Panc1 (cell line): ENCODE results near the gene WDR5B. TPM values are rescaled to one million over a fixed set of nuclear protein-coding genes. Genes with fewer than 3 reads are reported as not detected.
"Not testable (repeated sequence)": the region's sequence is repeated elsewhere in the genome, so short reads cannot be mapped to it uniquely, and the experiment has no call there.

Source experiments
- ATAC-seq: fragments of 200-7000 bp; cut with Tn5 transposase; 2 replicates; pipeline ENCODE4 v1.9.1; 2020; ENCODE audit warnings: mild to moderate bottlenecking, moderate library complexity
- BruUV-seq: library from RNA; stranded (reverse); fragments of 400-500 nt; replicated peaks from 2 replicates; lab custom pipeline; 2021; lab: Mats Ljungman, UMichigan
- CTCF ChIA-PET: fragments of 300-600 bp; sonication (Branson Sonifier 250); formaldehyde crosslinking; loops from one replicate; lab custom pipeline; 2022; ENCODE audit warnings: antibody characterized with exemption; lab: Charles Lee
- POLR2A ChIA-PET: fragments of 300-600 bp; sonication (Branson Sonifier 250); formaldehyde crosslinking; loops from one replicate; lab custom pipeline; 2022; ENCODE audit warnings: antibody characterized with exemption; lab: Charles Lee
- DNase-seq: peaks from one replicate; pipeline ENCODE4 v3.0.0-alpha.2; 2010; ENCODE audit warnings: low read depth, low spot score
- H3K27ac ChIP-seq: 2 replicates; pipeline ENCODE4 v1.5.1; 2011; ENCODE audit warnings: mild to moderate bottlenecking, low read length, inconsistent platforms
- H3K27me3 ChIP-seq: fragments of 200-500 bp; sonication (Bioruptor generic); 2 replicates; pipeline ENCODE4 v1.6.0; 2014; ENCODE audit warnings: low read length, inconsistent platforms; ENCODE audit not compliant: control insufficient read depth, insufficient read depth
- H3K36me3 ChIP-seq: fragments of 200-500 bp; sonication (Bioruptor generic); 2 replicates; pipeline ENCODE4 v1.5.1; 2014; ENCODE audit warnings: inconsistent platforms, mild to moderate bottlenecking, low read length, moderate library complexity; ENCODE audit not compliant: control insufficient read depth, insufficient read depth
- H3K4me1 ChIP-seq: 2 replicates; pipeline ENCODE4 v1.5.1; 2011; ENCODE audit warnings: inconsistent platforms, mild to moderate bottlenecking, low read length, moderate library complexity; ENCODE audit not compliant: control insufficient read depth, insufficient read depth
- H3K4me3 ChIP-seq, 2 experiments: 2 replicates each; pipeline ENCODE4 v1.5.1; 2011 to 2012; ENCODE audit warnings: low read depth in 2 of 2, low read length in 2 of 2, mild to moderate bottlenecking in 2 of 2, inconsistent platforms in 1 of 2, moderate library complexity in 1 of 2
- H3K9me3 ChIP-seq: fragments of 200-500 bp; sonication (Bioruptor generic); 2 replicates; pipeline ENCODE4 v1.5.1; 2014; ENCODE audit warnings: low read depth, mild to moderate bottlenecking, inconsistent platforms, low read length, moderate library complexity; ENCODE audit not compliant: control insufficient read depth, insufficient read depth
- POLR2AphosphoS5 ChIP-seq: IDR thresholded peaks from 2 replicates; pipeline ENCODE4 v1.6.1; 2012; ENCODE audit warnings: mild to moderate bottlenecking, low read depth, low read length, moderate library complexity
- REST ChIP-seq, 2 experiments: IDR thresholded peaks; 2 replicates each; pipeline ENCODE4 v1.6.1; 2011 to 2012; ENCODE audit warnings: low read depth in 2 of 2, control low read depth in 1 of 2, low read length in 1 of 2, mild to moderate bottlenecking in 1 of 2, moderate library complexity in 1 of 2; ENCODE audit not compliant: insufficient read depth in 1 of 2
- SIN3A ChIP-seq: IDR thresholded peaks from 2 replicates; pipeline ENCODE4 v1.6.1; 2012; ENCODE audit warnings: low read depth, mild to moderate bottlenecking, low read length, moderate library complexity, borderline replicate concordance; ENCODE audit not compliant: insufficient read depth
- TCF7L2 ChIP-seq: IDR thresholded peaks from 2 replicates; pipeline ENCODE4 v1.6.1; 2011; ENCODE audit warnings: mild to moderate bottlenecking, low read depth, low read length, inconsistent platforms
- in situ Hi-C: cut with HindIII; loops from 2 replicates; pipeline ENCODE4 v1.10.0; 2016; ENCODE audit warnings: low sequenced_read_pairs, low pct_unique_long_range_greater_than_20kb
- intact Hi-C: fragments of 100-400 bp; cut with micrococcal nuclease; formaldehyde crosslinking; loops from one replicate; pipeline ENCODE4 v1.10.0; 2022; ENCODE audit not compliant: unreplicated experiment
- total RNA-seq: library from RNA; stranded (reverse); gene quantifications from one replicate; pipeline ENCODE4 v1.2.1, GENCODE V29; 2021; ENCODE audit not compliant: unreplicated experiment
- TF ChIP-seq, protein P1 (sequence below): fragments of 450-650 bp; IDR thresholded peaks from 2 replicates; pipeline ENCODE4 v1.5.1; 2017; ENCODE audit warnings: mild to moderate bottlenecking

The WDR5B gene
- total RNA-seq, 1 experiment from 2014 or later = 5.5 TPM

DNA sequence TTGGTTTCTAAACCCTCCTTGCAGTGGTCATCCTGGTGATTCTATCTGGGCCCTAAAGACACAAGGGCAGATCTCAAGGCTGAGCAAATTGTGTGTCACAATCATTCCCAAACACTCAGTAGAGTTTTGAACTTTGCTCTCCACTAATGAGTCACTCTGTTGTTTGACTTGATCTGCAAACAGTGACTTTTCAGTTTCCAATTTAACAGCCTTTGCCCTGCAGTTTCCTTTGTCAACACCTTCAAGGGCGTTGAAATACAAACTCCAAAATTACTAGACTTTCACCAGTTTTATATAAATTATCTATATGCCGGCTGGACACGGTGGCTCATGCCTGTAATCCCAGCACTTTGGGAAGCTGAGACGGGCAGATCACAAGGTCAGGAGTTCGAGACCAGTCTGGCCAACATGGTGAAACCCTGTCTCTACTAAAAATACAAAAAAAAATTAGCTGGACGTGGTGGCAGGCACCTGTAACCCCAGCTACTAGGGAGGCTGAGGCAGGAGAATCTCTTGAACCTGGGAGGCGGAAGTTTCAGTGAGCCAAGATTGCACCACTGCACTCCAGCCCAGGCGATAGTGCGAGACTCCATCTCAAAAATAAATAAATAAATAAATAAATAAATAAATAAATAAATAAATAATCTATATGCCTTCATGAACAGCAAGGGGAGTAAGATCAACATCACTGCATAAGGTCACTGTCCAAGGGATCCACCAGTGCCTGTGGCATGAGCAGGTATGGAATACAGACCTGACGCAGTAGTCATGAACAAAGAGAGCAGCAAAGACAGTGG is 50.1 kb downstream of the WDR5B start:
- POLR2A ChIA-PET, in situ Hi-C loops, H3K9me3 ChIP-seq, CTCF ChIA-PET, H3K4me3 ChIP-seq, BruUV-seq, H3K27me3 ChIP-seq: not testable (repeated sequence)
- Histone ChIP-seq H3K4me1 (peaks cover 31% of the 10 kb centered on the region), H3K36me3 (peaks cover 11% of the 10 kb centered on the region; the same call in 1 of the 2 replicates), H3K27ac (peak overlapping the region; percentile 68)
- ATAC-seq (peak; percentile 95), DNase-seq (peak; percentile 92)
- intact Hi-C loops = loop anchor here (10.0 kb wide), 1 partner anchor 821 kb away; the partner anchor contains the start of gene POLQ
- TF ChIP-seq POLR2AphosphoS5 = peak; percentile 60; the same call in 1 of the 2 replicates

- BruUV-seq = no TSS peak
- intact Hi-C loops = loop anchor here (10.0 kb wide), 1 partner anchor 820 kb away; the partner anchor contains the start of gene POLQ
- Histone ChIP-seq H3K36me3 (peaks cover 8% of the 10 kb centered on the region; the same call in 1 of the 2 replicates), H3K27ac (peak overlapping the region; percentile 68), H3K9me3 (no peaks in the 10 kb centered on the region), H3K4me1 (peaks cover 31% of the 10 kb centered on the region), H3K27me3 (no peaks in the 10 kb centered on the region), H3K4me3 (no peak overlapping the region)
- peak; percentile 5; the same call in 1 of the 2 replicates for ATAC-seq
- DNase-seq = no peak
- CTCF ChIA-PET = interaction anchor here (1.0 kb wide), 1 partner anchor 818 kb away, joined by 3 read pairs; no protein-coding TSS in a partner anchor
- in situ Hi-C loops = no loop called here
- POLR2A ChIA-PET = interaction anchor here (0.6 kb wide), 1 partner anchor 611 kb away, joined by 3 read pairs; no protein-coding TSS in a partner anchor
- TF ChIP-seq, protein P1, sequence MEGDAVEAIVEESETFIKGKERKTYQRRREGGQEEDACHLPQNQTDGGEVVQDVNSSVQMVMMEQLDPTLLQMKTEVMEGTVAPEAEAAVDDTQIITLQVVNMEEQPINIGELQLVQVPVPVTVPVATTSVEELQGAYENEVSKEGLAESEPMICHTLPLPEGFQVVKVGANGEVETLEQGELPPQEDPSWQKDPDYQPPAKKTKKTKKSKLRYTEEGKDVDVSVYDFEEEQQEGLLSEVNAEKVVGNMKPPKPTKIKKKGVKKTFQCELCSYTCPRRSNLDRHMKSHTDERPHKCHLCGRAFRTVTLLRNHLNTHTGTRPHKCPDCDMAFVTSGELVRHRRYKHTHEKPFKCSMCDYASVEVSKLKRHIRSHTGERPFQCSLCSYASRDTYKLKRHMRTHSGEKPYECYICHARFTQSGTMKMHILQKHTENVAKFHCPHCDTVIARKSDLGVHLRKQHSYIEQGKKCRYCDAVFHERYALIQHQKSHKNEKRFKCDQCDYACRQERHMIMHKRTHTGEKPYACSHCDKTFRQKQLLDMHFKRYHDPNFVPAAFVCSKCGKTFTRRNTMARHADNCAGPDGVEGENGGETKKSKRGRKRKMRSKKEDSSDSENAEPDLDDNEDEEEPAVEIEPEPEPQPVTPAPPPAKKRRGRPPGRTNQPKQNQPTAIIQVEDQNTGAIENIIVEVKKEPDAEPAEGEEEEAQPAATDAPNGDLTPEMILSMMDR = no peak
- TF ChIP-seq SIN3A = no peak
- TF ChIP-seq REST (IDR thresholded peaks at IDR 0.05; ENCODE audit: insufficient read depth in 1 of 2, low read depth in 2 of 2, low read length in 1 of 2) = no peak
- TF ChIP-seq POLR2AphosphoS5 = no peak
- no peak for TF ChIP-seq TCF7L2
Measured at GRCh38 chr3:122365073-122365472, 50.8 kb downstream of the WDR5B start.
